ENCODE data around the gene COX17. TPM values are rescaled to one million over a fixed set of nuclear protein-coding genes. Genes with fewer than 3 reads are reported as not detected.

The COX17 gene
- polyA plus RNA-seq, 1 donor (not counting 4 experiments of a cell fraction or from before 2014, with no cell fraction given) = 40.6 TPM

- no peak for FAIRE-seq
Observed at GRCh38 chr3:119624002-119624720, 53.0 kb downstream of the COX17 start.

GRCh38 chr3:119620899-119621298 lies 56.3 kb downstream of the COX17 start:
- H3K4me1 ChIP-seq (ENCODE audit: control insufficient read depth, extremely low read depth, insufficient read depth, low read length) = no peaks in the 10 kb centered on the region
- no peaks in the 10 kb centered on the region for H3K79me2 ChIP-seq (ENCODE audit: control insufficient read depth, insufficient read depth, low read length)
- no peak overlapping the region for H3K9ac ChIP-seq (ENCODE audit: control insufficient read depth, extremely low read depth, insufficient read depth, low read length)
- H3K9me3 ChIP-seq (ENCODE audit: control insufficient read depth, low read depth, low read length) = no peaks in the 10 kb centered on the region
- H2AFZ ChIP-seq (ENCODE audit: control insufficient read depth, low read length) = no peak overlapping the region
- H4K20me1 ChIP-seq (ENCODE audit: control insufficient read depth, extremely low read depth, insufficient read depth, low read length) = peaks cover 2% of the 10 kb centered on the region
- H3K4me3 ChIP-seq (ENCODE audit: control insufficient read depth in 2 of 3, extremely low read depth in 1 of 3, insufficient read depth in 2 of 3, low read depth in 1 of 3, low read length in 3 of 3) = no peak overlapping the region
- H3K4me2 ChIP-seq (ENCODE audit: control insufficient read depth, extremely low read depth, insufficient read depth, low read depth, low read length) = no peak overlapping the region
- no peak overlapping the region for H3K27ac ChIP-seq (ENCODE audit: control insufficient read depth, insufficient read depth, low read length)
- H3K27me3 ChIP-seq (ENCODE audit: control insufficient read depth, extremely low read depth, insufficient read depth, low read length) = peaks cover 5% of the 10 kb centered on the region
- no peak for FAIRE-seq
- dilution Hi-C loops (cut with MboI; ENCODE audit: extremely low pct_ligation_motif_present, low sequenced_read_pairs) = no loop called here
- no peak for TF ChIP-seq EZH2 (IDR thresholded peaks at IDR 0.05; ENCODE audit: low read length)
- TF ChIP-seq CTCF (optimal IDR thresholded peaks at IDR 0.05 in 1 of 3, IDR thresholded peaks at IDR 0.05 in 1 of 3, conservative IDR thresholded peaks at IDR 0.05 in 1 of 3; ENCODE audit: extremely low read depth in 1 of 3, insufficient read depth in 2 of 3, low read length in 3 of 3) = no peak
- no peak for DNase-seq (ENCODE audit: low read depth, low spot score)
- no peaks in the 10 kb centered on the region for H3K9me1 ChIP-seq (ENCODE audit: control insufficient read depth, extremely low read depth, insufficient read depth, low read length)
- H3K36me3 ChIP-seq (ENCODE audit: control insufficient read depth in 2 of 2, extremely low read depth in 1 of 2, insufficient read depth in 2 of 2, low read length in 2 of 2) = no peaks in the 10 kb centered on the region

More at GRCh38 chr3:119624002-119624720, 53.0 kb downstream of the COX17 start:
- no peaks in the 10 kb centered on the region for H3K79me2 ChIP-seq (ENCODE audit: control insufficient read depth, insufficient read depth, low read length)
- no peak overlapping the region for H3K4me2 ChIP-seq (ENCODE audit: control insufficient read depth, extremely low read depth, insufficient read depth, low read depth, low read length)
- H3K4me3 ChIP-seq (ENCODE audit: control insufficient read depth in 2 of 3, extremely low read depth in 1 of 3, insufficient read depth in 2 of 3, low read depth in 1 of 3, low read length in 3 of 3) = no peak overlapping the region
- H3K4me1 ChIP-seq (ENCODE audit: control insufficient read depth, extremely low read depth, insufficient read depth, low read length) = no peaks in the 10 kb centered on the region
- TF ChIP-seq CTCF (optimal IDR thresholded peaks at IDR 0.05 in 1 of 3, IDR thresholded peaks at IDR 0.05 in 1 of 3, conservative IDR thresholded peaks at IDR 0.05 in 1 of 3; ENCODE audit: extremely low read depth in 1 of 3, insufficient read depth in 2 of 3, low read length in 3 of 3) = no peak
- no peak for TF ChIP-seq EZH2 (IDR thresholded peaks at IDR 0.05; ENCODE audit: low read length)
- no peaks in the 10 kb centered on the region for H3K36me3 ChIP-seq (ENCODE audit: control insufficient read depth in 2 of 2, extremely low read depth in 1 of 2, insufficient read depth in 2 of 2, low read length in 2 of 2)
- H2AFZ ChIP-seq (ENCODE audit: control insufficient read depth, low read length) = no peak overlapping the region
- H3K9ac ChIP-seq (ENCODE audit: control insufficient read depth, extremely low read depth, insufficient read depth, low read length) = no peak overlapping the region
- H3K9me3 ChIP-seq (ENCODE audit: control insufficient read depth, low read depth, low read length) = no peaks in the 10 kb centered on the region
- no peak for DNase-seq (ENCODE audit: low read depth, low spot score)
- no peaks in the 10 kb centered on the region for H3K9me1 ChIP-seq (ENCODE audit: control insufficient read depth, extremely low read depth, insufficient read depth, low read length)
- peaks cover 2% of the 10 kb centered on the region for H4K20me1 ChIP-seq (ENCODE audit: control insufficient read depth, extremely low read depth, insufficient read depth, low read length)
- H3K27ac ChIP-seq (ENCODE audit: control insufficient read depth, insufficient read depth, low read length) = no peak overlapping the region
- H3K27me3 ChIP-seq (ENCODE audit: control insufficient read depth, extremely low read depth, insufficient read depth, low read length) = peaks cover 11% of the 10 kb centered on the region
- dilution Hi-C loops (cut with MboI; ENCODE audit: extremely low pct_ligation_motif_present, low sequenced_read_pairs) = no loop called here

Other genes with a start within 250 kb of the COX17 start
- 19.2 to 29.3 TPM (median 26.3 TPM) in 3 replicates for gene TMEM39A, start 213.8 kb downstream of the COX17 start, polyA plus RNA-seq
- 12.9 to 16.6 TPM (median 13.2 TPM) in 3 replicates for gene POGLUT1, start 208.4 kb downstream of the COX17 start, polyA plus RNA-seq
- gene TIMMDC1, start 178.9 kb downstream of the COX17 start, polyA plus RNA-seq = 81.3 to 140 TPM (median 109 TPM) in 3 replicates
- 0.10 TPM in 1 of 3 replicates, not detected in the others for gene CD80, start 117.8 kb downstream of the COX17 start, polyA plus RNA-seq
- 0.26 to 0.39 TPM (median 0.35 TPM) in 3 replicates for gene ADPRH, start 97.9 kb downstream of the COX17 start, polyA plus RNA-seq
- 0.08 TPM in 1 of 3 replicates, not detected in the others for gene PLA1A, start 79.5 kb downstream of the COX17 start, polyA plus RNA-seq
- gene POPDC2, start 16.8 kb downstream of the COX17 start, polyA plus RNA-seq = 0.48 to 1.3 TPM (median 0.87 TPM) in 3 replicates
- gene CFAP91, start 25.6 kb upstream of the COX17 start, polyA plus RNA-seq = not detected in 3 replicates
- gene NR1I2, start 104.7 kb upstream of the COX17 start, polyA plus RNA-seq = not detected in 3 replicates

Data from keratinocyte (primary cell).